Skeletal muscle satellite cell (primary cell): Measurements from ENCODE around the gene CXCL11.

ENCODE experiments used
- H3K27me3 ChIP-seq: 2 replicates; pipeline ENCODE4 v1.7.0; 2013; ENCODE audit warnings: low read length; ENCODE audit not compliant: control insufficient read depth, insufficient read depth
- H3K36me3 ChIP-seq: 2 replicates; pipeline ENCODE4 v1.7.0; 2013; ENCODE audit warnings: mild to moderate bottlenecking, control low read depth, low read length; ENCODE audit not compliant: insufficient read depth
- H3K4me1 ChIP-seq: 2 replicates; pipeline ENCODE4 v1.7.0; 2013; ENCODE audit warnings: low read length; ENCODE audit not compliant: control insufficient read depth, insufficient read depth
- H3K4me2 ChIP-seq: 2 replicates; pipeline ENCODE4 v1.7.0; 2013; ENCODE audit warnings: mild to moderate bottlenecking, low read length
- H3K4me3 ChIP-seq: 2 replicates; pipeline ENCODE4 v1.7.0; 2013; ENCODE audit warnings: low read length
- H3K9ac ChIP-seq: 2 replicates; pipeline ENCODE4 v1.7.0; 2013; ENCODE audit warnings: mild to moderate bottlenecking, low read depth, low read length, moderate library complexity
- H3K9me3 ChIP-seq: replicated peaks from 2 replicates; pipeline ENCODE4 v1.7.0; 2013; ENCODE audit warnings: mild to moderate bottlenecking, control low read depth, low read length

CXCL11 gene

GRCh38 chr4:76036855-76037254, 985 bp upstream of the CXCL11 start:
- H3K9me3 ChIP-seq = no peaks in the 10 kb centered on the region
- H3K4me1 ChIP-seq = no peaks in the 10 kb centered on the region
- no peaks in the 10 kb centered on the region for H3K36me3 ChIP-seq
- H3K27me3 ChIP-seq = peaks cover 28% of the 10 kb centered on the region
- no peak overlapping the region for H3K4me3 ChIP-seq
- H3K4me2 ChIP-seq = no peak overlapping the region
- H3K9ac ChIP-seq = no peak overlapping the region

GRCh38 chr4:76035141-76035540, 729 bp downstream of the CXCL11 start:
- Histone ChIP-seq H3K27me3 (peaks cover 26% of the 10 kb centered on the region), H3K36me3 (no peaks in the 10 kb centered on the region)

GRCh38 chr4:76029300-76029699, 6.6 kb downstream of the CXCL11 start:
- H3K4me3 ChIP-seq = no peak overlapping the region
- no peaks in the 10 kb centered on the region for H3K9me3 ChIP-seq
- H3K36me3 ChIP-seq = no peaks in the 10 kb centered on the region
- peaks cover 39% of the 10 kb centered on the region for H3K27me3 ChIP-seq
- H3K4me2 ChIP-seq = no peak overlapping the region
- H3K9ac ChIP-seq = no peak overlapping the region
- no peaks in the 10 kb centered on the region for H3K4me1 ChIP-seq

More at GRCh38 chr4:76035141-76035540, 729 bp downstream of the CXCL11 start:
- no peak overlapping the region for H3K4me2 ChIP-seq
- H3K9me3 ChIP-seq = no peaks in the 10 kb centered on the region
- H3K9ac ChIP-seq = no peak overlapping the region
- H3K4me3 ChIP-seq = no peak overlapping the region
- H3K4me1 ChIP-seq = no peaks in the 10 kb centered on the region

GRCh38 chr4:76028350-76028765, 7.5 kb downstream of the CXCL11 start:
- H3K36me3 ChIP-seq = no peaks in the 10 kb centered on the region
- H3K27me3 ChIP-seq = peaks cover 37% of the 10 kb centered on the region
- no peaks in the 10 kb centered on the region for H3K4me1 ChIP-seq
- H3K9ac ChIP-seq = no peak overlapping the region
- H3K9me3 ChIP-seq = no peaks in the 10 kb centered on the region
- H3K4me3 ChIP-seq = peak overlapping the region; percentile 40
- H3K4me2 ChIP-seq = peak overlapping the region; percentile 56

GRCh38 chr4:76024065-76024464, 11.8 kb downstream of the CXCL11 start:
- Histone ChIP-seq H3K4me2 (no peak overlapping the region), H3K36me3 (no peaks in the 10 kb centered on the region), H3K27me3 (peaks cover 48% of the 10 kb centered on the region), H3K4me1 (no peaks in the 10 kb centered on the region), H3K4me3 (no peak overlapping the region), H3K9ac (no peak overlapping the region), H3K9me3 (no peaks in the 10 kb centered on the region)

- H3K27me3 ChIP-seq = peaks cover 43% of the 10 kb centered on the region
- no peaks in the 10 kb centered on the region for H3K9me3 ChIP-seq
- no peaks in the 10 kb centered on the region for H3K36me3 ChIP-seq
- H3K4me1 ChIP-seq = no peaks in the 10 kb centered on the region
- no peak within 1 kb of the TSS for H3K4me3 ChIP-seq
- no peak within 1 kb of the TSS for H3K4me2 ChIP-seq
- no peak within 1 kb of the TSS for H3K9ac ChIP-seq
These were observed 12.5 kb downstream of the CXCL11 start, which contains the start of gene CXCL10 for GRCh38 chr4:76023389-76023788. Gene CXCL10 (minus strand): TSS chr4:76023497. CDS start chr4:76023431, 66 bp downstream.

GRCh38 chr4:76022677-76023076, 13.2 kb downstream of the CXCL11 start:
- no peak overlapping the region for H3K4me3 ChIP-seq
- no peak overlapping the region for H3K4me2 ChIP-seq

GRCh38 chr4:76022031-76022430, 13.8 kb downstream of the CXCL11 start:
- Histone ChIP-seq H3K4me3 (no peak overlapping the region), H3K27me3 (peaks cover 37% of the 10 kb centered on the region), H3K9me3 (no peaks in the 10 kb centered on the region), H3K4me1 (no peaks in the 10 kb centered on the region), H3K4me2 (no peak overlapping the region), H3K9ac (no peak overlapping the region), H3K36me3 (no peaks in the 10 kb centered on the region)

More at GRCh38 chr4:76022677-76023076, 13.2 kb downstream of the CXCL11 start:
- Histone ChIP-seq H3K27me3 (peaks cover 37% of the 10 kb centered on the region), H3K9me3 (no peaks in the 10 kb centered on the region), H3K36me3 (no peaks in the 10 kb centered on the region), H3K9ac (no peak overlapping the region), H3K4me1 (no peaks in the 10 kb centered on the region)

GRCh38 chr4:76017056-76017686, 18.7 kb downstream of the CXCL11 start:
- Histone ChIP-seq H3K4me3 (no peak overlapping the region), H3K9ac (no peak overlapping the region), H3K4me1 (peaks cover 11% of the 10 kb centered on the region), H3K9me3 (no peaks in the 10 kb centered on the region), H3K4me2 (no peak overlapping the region), H3K27me3 (peaks cover 14% of the 10 kb centered on the region), H3K36me3 (no peaks in the 10 kb centered on the region)

- H3K9me3 ChIP-seq = no peaks in the 10 kb centered on the region
- H3K4me3 ChIP-seq = no peak overlapping the region
These were observed 19.5 kb downstream of the CXCL11 start for GRCh38 chr4:76016393-76016792.

GRCh38 chr4:76013540-76013939, 22.3 kb downstream of the CXCL11 start:
- H3K4me2 ChIP-seq = no peak overlapping the region
- H3K4me3 ChIP-seq = no peak overlapping the region
- no peaks in the 10 kb centered on the region for H3K9me3 ChIP-seq
- peaks cover 20% of the 10 kb centered on the region for H3K4me1 ChIP-seq
- peaks cover 2% of the 10 kb centered on the region for H3K27me3 ChIP-seq
- no peak overlapping the region for H3K9ac ChIP-seq
- H3K36me3 ChIP-seq = no peaks in the 10 kb centered on the region

More at GRCh38 chr4:76016393-76016792, 19.5 kb downstream of the CXCL11 start:
- Histone ChIP-seq H3K36me3 (no peaks in the 10 kb centered on the region), H3K9ac (no peak overlapping the region), H3K4me1 (peaks cover 18% of the 10 kb centered on the region), H3K27me3 (peaks cover 6% of the 10 kb centered on the region), H3K4me2 (no peak overlapping the region)

- Histone ChIP-seq H3K4me2 (peak overlapping the region; percentile 72), H3K9me3 (no peaks in the 10 kb centered on the region), H3K27me3 (peaks cover 12% of the 10 kb centered on the region), H3K4me3 (no peak overlapping the region), H3K4me1 (peaks cover 20% of the 10 kb centered on the region), H3K36me3 (no peaks in the 10 kb centered on the region), H3K9ac (peak overlapping the region; percentile 63)
These were observed 23.5 kb downstream of the CXCL11 start for GRCh38 chr4:76012388-76012801.
